RWPE1 (cell line): ENCODE results near the gene ADAMTS2.

Experiments
- CTCF ChIA-PET: fragments of 350-600 bp; sonication (Branson Sonifier 250); formaldehyde crosslinking; extraction: SDS; loops from one replicate; lab custom pipeline; 2021; lab: Yijun Ruan, JAX
- POLR2A ChIA-PET: fragments of 400-600 bp; formaldehyde crosslinking; extraction: SDS; loops from one replicate; lab custom pipeline; 2020; ENCODE audit warnings: antibody characterized with exemption; ENCODE audit not compliant: low non-redundant PET; lab: Yijun Ruan, JAX
- DNase-seq: peaks from one replicate; pipeline ENCODE4 v3.0.0; 2012; ENCODE audit warnings: low spot score
- H3K27ac ChIP-seq: fragments of 450-650 bp; 2 replicates; pipeline ENCODE4 v1.5.1; 2017
- CTCF ChIP-seq: fragments of 450-650 bp; conservative IDR thresholded peaks from 2 replicates; pipeline ENCODE4 v1.5.1; 2017; ENCODE audit warnings: low read depth, mild to moderate bottlenecking

Gene ADAMTS2

GRCh38 chr5:179182601-179183000 is 162.7 kb downstream of the ADAMTS2 start:
- ChIA-PET CTCF (interaction anchor here (0.6 kb wide), 1 partner anchor 1298 kb away, joined by 3 read pairs; no protein-coding TSS in a partner anchor), POLR2A (no interaction called here)
- no peak overlapping the region for H3K27ac ChIP-seq
- no peak for TF ChIP-seq CTCF
- DNase-seq = no peak

GRCh38 chr5:179181988-179182387 is 163.3 kb downstream of the ADAMTS2 start:
- ChIA-PET POLR2A (no interaction called here), CTCF (interaction anchor here (0.6 to 1.4 kb wide), 4 partner anchors 14 to 1298 kb away, joined by 3 to 4 read pairs (median 3); no protein-coding TSS in a partner anchor)
- TF ChIP-seq CTCF = no peak
- DNase-seq = no peak
- H3K27ac ChIP-seq = no peak overlapping the region

GRCh38 chr5:179180921-179181645 is 164.2 kb downstream of the ADAMTS2 start:
- ChIA-PET POLR2A (interaction anchor here (0.7 kb wide), 1 partner anchor 1631 kb away, joined by 3 read pairs; no protein-coding TSS in a partner anchor), CTCF (interaction anchor here (0.6 to 1.4 kb wide), 3 partner anchors 14 to 272 kb away, joined by 3 to 4 read pairs (median 3); no protein-coding TSS in a partner anchor)
- TF ChIP-seq CTCF = no peak
- H3K27ac ChIP-seq = no peak overlapping the region
- no peak for DNase-seq

DNA sequence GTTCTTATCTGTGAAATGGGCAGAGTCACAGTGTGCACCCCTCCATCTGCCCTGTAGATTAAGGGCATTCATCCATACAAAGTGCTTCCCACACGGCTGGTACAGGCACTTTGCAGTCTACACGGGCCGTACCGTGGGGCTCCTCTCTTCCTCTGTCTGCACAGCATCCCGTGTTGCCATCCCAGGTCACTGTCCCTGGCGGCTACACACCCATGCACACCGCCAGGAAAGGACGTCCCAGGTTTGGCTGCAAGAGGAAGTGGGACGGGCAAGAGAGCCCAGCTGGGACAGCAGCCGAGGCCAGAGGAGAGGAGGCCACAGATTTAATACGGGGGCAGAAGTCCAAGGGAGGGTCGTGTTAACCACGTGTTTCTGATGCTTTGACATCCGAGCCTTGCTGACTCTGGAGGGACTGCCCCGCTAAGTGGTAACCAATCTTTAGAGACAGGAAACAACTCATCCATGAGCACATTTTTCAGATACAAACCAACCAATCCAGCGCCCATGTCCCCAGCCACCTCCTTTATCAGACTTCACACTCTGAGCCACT is 165.1 kb downstream of the ADAMTS2 start:
- ChIA-PET POLR2A (no interaction called here), CTCF (no interaction called here)
- H3K27ac ChIP-seq = no peak overlapping the region
- no peak for TF ChIP-seq CTCF
- DNase-seq = no peak

DNA sequence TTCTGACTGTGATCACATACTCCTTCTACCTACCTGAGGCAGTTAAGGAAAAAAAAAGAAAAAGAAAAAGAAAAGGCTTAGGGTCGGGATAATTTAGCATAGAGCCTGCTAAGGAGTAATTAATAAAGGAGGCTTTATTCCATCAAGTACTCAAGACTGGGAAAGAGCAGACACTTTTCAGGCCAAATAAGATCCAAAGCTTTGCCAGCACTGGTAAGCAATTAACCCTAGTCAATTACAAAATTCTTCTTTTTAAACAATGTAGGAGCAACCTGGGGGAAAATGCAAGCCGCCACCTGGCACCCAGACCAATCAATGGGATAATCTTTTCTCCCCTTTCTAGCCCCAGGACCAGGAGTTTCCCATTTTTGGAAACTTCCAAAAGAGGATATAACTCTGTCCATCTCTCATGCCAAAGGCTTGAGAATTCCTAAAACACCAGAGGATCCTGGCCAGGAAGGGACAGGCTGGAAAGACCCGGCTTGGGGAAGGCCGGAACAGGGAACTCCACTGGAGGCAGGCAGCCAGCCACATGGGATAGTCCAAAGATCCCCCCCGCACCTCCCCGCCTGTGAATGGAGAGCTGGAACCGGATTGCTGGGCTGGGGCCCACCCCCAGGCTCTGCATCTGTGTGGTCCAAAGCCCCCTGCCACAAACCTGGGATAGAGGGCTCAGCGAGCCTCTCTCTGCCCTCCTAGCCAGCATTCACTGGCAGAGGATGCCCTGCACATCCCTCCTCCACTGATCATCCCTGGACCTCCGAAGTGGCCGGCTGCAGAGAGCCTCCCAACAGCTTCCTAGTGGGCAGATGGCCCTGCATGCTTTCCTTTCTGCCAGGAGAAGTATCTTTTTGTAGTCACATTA is 167.3 kb downstream of the ADAMTS2 start:
- POLR2A ChIA-PET = no interaction called here

More for the DNA sequence above, 167.3 kb downstream of the ADAMTS2 start:
- H3K27ac ChIP-seq = no peak overlapping the region
- TF ChIP-seq CTCF = no peak
- DNase-seq = no peak
- CTCF ChIA-PET = interaction anchor here (0.7 kb wide), 1 partner anchor 561 kb away, joined by 3 read pairs; no protein-coding TSS in a partner anchor
